ENCODE data around the gene MTHFS. TPM values are rescaled to one million over a fixed set of nuclear protein-coding genes. Genes with fewer than 3 reads are reported as not detected.

Gene MTHFS
- total and polyA plus RNA-seq, 7 donors, result 7.8 to 30.5 (median 16.2) TPM

GRCh38 chr15:79849789-79850188 lies 47.0 kb downstream of the MTHFS start:
- Histone ChIP-seq H3K36me3 (ENCODE audit: insufficient read depth in 1 of 2, low read depth in 1 of 2) (peaks cover 0 to 5% of the 10 kb centered on the region in 2 donors), H3K4me3 (no peak overlapping the region), H3K4me1 (no peaks in the 10 kb centered on the region), H3K9me3 (no peaks in the 10 kb centered on the region), H3K27me3 (ENCODE audit: insufficient read depth in 3 of 3, low read length in 2 of 3) (no peaks in the 10 kb centered on the region), H3K27ac (no peak overlapping the region)
- intact Hi-C loops (cut with DNase I), result loop anchor here (5.0 kb wide), 2 partner anchors 82 to 467 kb away; no protein-coding TSS in a partner anchor
- 89 to 96% (median 96%) methylated on average over 3 of the region's 3 CpGs for whole genome bisulfite sequencing, 3 donors
- ATAC-seq (no peak), DNase-seq (no peak)
- TF ChIP-seq CTCF (IDR thresholded peaks at IDR 0.05), result peak; percentile 37

- H3K27ac ChIP-seq, result no peak overlapping the region
- no peak overlapping the region for H3K4me3 ChIP-seq
- ATAC-seq (no peak), DNase-seq (no peak)
- peaks cover 0 to 20% of the 10 kb centered on the region in 2 donors for H3K36me3 ChIP-seq (ENCODE audit: insufficient read depth in 1 of 2, low read depth in 1 of 2)
- H3K4me1 ChIP-seq, result no peaks in the 10 kb centered on the region
- no peaks in the 10 kb centered on the region for H3K9me3 ChIP-seq
- H3K27me3 ChIP-seq (ENCODE audit: insufficient read depth in 3 of 3, low read length in 2 of 3), result no peaks in the 10 kb centered on the region
- intact Hi-C loops (cut with DNase I), result no loop called here
- TF ChIP-seq CTCF (IDR thresholded peaks at IDR 0.05), result no peak
- 78 to 80% (median 79%) methylated on average over 2 of the region's 2 CpGs for WGBS, 3 donors
Measured at GRCh38 chr15:79846539-79846938, 50.3 kb downstream of the MTHFS start.

- no peak for ATAC-seq
- peaks cover 0 to 23% of the 10 kb centered on the region in 2 donors for H3K36me3 ChIP-seq (ENCODE audit: insufficient read depth in 1 of 2, low read depth in 1 of 2)
- no peak for TF ChIP-seq CTCF (IDR thresholded peaks at IDR 0.05)
- no peaks in the 10 kb centered on the region for H3K4me1 ChIP-seq
- WGBS, 3 donors, result 78 to 95% (median 92%) methylated on average over 3 of the region's 3 CpGs
- no peak overlapping the region for H3K4me3 ChIP-seq
- DNase-seq, result no peak
- H3K9me3 ChIP-seq, result no peaks in the 10 kb centered on the region
- H3K27ac ChIP-seq, result no peak overlapping the region
- intact Hi-C loops (cut with DNase I), result no loop called here
- no peaks in the 10 kb centered on the region for H3K27me3 ChIP-seq (ENCODE audit: insufficient read depth in 3 of 3, low read length in 2 of 3)
Measured at GRCh38 chr15:79844221-79844620, 52.6 kb downstream of the MTHFS start.

GRCh38 chr15:79837846-79838245 lies 59.0 kb downstream of the MTHFS start:
- H3K9me3 ChIP-seq, result no peaks in the 10 kb centered on the region
- H3K4me3 ChIP-seq, result no peak overlapping the region
- ATAC-seq (no peak), DNase-seq (no peak)
- intact Hi-C loops (cut with DNase I), result no loop called here
- no peaks in the 10 kb centered on the region for H3K27me3 ChIP-seq (ENCODE audit: insufficient read depth in 3 of 3, low read length in 2 of 3)
- H3K27ac ChIP-seq, result no peak overlapping the region
- H3K36me3 ChIP-seq (ENCODE audit: insufficient read depth in 1 of 2, low read depth in 1 of 2), result peaks cover 0 to 15% of the 10 kb centered on the region in 2 donors
- TF ChIP-seq CTCF (IDR thresholded peaks at IDR 0.05), result no peak
- H3K4me1 ChIP-seq, result no peaks in the 10 kb centered on the region

GRCh38 chr15:79834495-79834894 lies 62.3 kb downstream of the MTHFS start:
- H3K27ac ChIP-seq, result no peak overlapping the region
- no peaks in the 10 kb centered on the region for H3K9me3 ChIP-seq
- H3K4me3 ChIP-seq, result no peak overlapping the region
- ATAC-seq (peak; percentile 27 to 89 (median 75)), DNase-seq (no peak)
- no peaks in the 10 kb centered on the region for H3K4me1 ChIP-seq
- intact Hi-C loops (cut with DNase I), result no loop called here
- H3K27me3 ChIP-seq (ENCODE audit: insufficient read depth in 3 of 3, low read length in 2 of 3), result no peaks in the 10 kb centered on the region
- peaks cover 0 to 14% of the 10 kb centered on the region in 2 donors for H3K36me3 ChIP-seq (ENCODE audit: insufficient read depth in 1 of 2, low read depth in 1 of 2)
- TF ChIP-seq CTCF (IDR thresholded peaks at IDR 0.05), result no peak
- 65 to 69% (median 67%) methylated on average over 4 of the region's 4 CpGs for WGBS, 3 donors

Measured in psoas muscle (tissue), 8 donors.